ENCODE results near the gene RAB11FIP3. TPM values are rescaled to one million over a fixed set of nuclear protein-coding genes. Genes with fewer than 3 reads are reported as not detected.

The RAB11FIP3 gene
- total and polyA plus RNA-seq, 8 donors, result 22.0 to 67.4 (median 33.2) TPM

- intact Hi-C loops (cut with DNase I), result no loop called here
- Histone ChIP-seq H3K36me3 (no peaks in the 10 kb centered on the region), H3K27me3 (no peaks in the 10 kb centered on the region), H3K4me3 (peak within 1 kb of the TSS; percentile 37 to 54 (median 46)), H3K4me1 (peaks cover 0 to 7% (median 2%) of the 10 kb centered on the region in 3 donors), H3K9me3 (no peaks in the 10 kb centered on the region), H3K27ac (peak within 1 kb of the TSS; percentile 28 to 63 (median 54))
- FAIRE-seq (no peak), ATAC-seq (no peak), DNase-seq (peak in 3 of 6 donors; percentile 17 to 85 (median 57))
- TF ChIP-seq CTCF (IDR thresholded peaks at IDR 0.05), result no peak
- 0 to 5% methylated on average over 18 to 75 of the region's 75 CpGs for WGBS, 2 donors
Observed at GRCh38 chr16:397135-397661, 28.3 kb upstream of the RAB11FIP3 start, which contains the start of gene NME4. Gene NME4, plus strand, starts transcription at chr16:397199. Its CDS starts 24 bp downstream, at chr16:397223.

GRCh38 chr16:397736-398332 lies 27.6 kb upstream of the RAB11FIP3 start:
- peak; percentile 7 to 37 (median 26) for TF ChIP-seq CTCF (IDR thresholded peaks at IDR 0.05)
- WGBS, 2 donors, result 10 to 12% methylated on average over 21 to 29 of the region's 29 CpGs
- peak overlapping the region in 1 of 4 donors; percentile 15 for H3K4me3 ChIP-seq

GRCh38 chr16:398561-399339 lies 26.7 kb upstream of the RAB11FIP3 start:
- no peaks in the 10 kb centered on the region for H3K27me3 ChIP-seq
- no peaks in the 10 kb centered on the region for H3K36me3 ChIP-seq
- intact Hi-C loops (cut with DNase I), result no loop called here
- no peaks in the 10 kb centered on the region for H3K9me3 ChIP-seq
- H3K4me3 ChIP-seq, result no peak overlapping the region
- ATAC-seq, result no peak
- peak overlapping the region in 2 of 4 donors; percentile 17 to 63 for H3K27ac ChIP-seq
- TF ChIP-seq CTCF (IDR thresholded peaks at IDR 0.05), result no peak
- WGBS, 2 donors, result 82% methylated on average over 24 of the region's 24 CpGs
- peak in 2 of 6 donors; percentile 50 to 83 for DNase-seq
- H3K4me1 ChIP-seq, result peaks cover 0 to 7% (median 2%) of the 10 kb centered on the region in 3 donors
- FAIRE-seq, result no peak

More at GRCh38 chr16:397736-398332, 27.6 kb upstream of the RAB11FIP3 start:
- Histone ChIP-seq H3K27me3 (no peaks in the 10 kb centered on the region), H3K4me1 (peaks cover 0 to 7% (median 2%) of the 10 kb centered on the region in 3 donors), H3K9me3 (no peaks in the 10 kb centered on the region), H3K36me3 (no peaks in the 10 kb centered on the region), H3K27ac (peak overlapping the region; percentile 17 to 63 (median 54))
- intact Hi-C loops (cut with DNase I), result no loop called here
- FAIRE-seq (no peak), ATAC-seq (peak; percentile 17 to 52 (median 33)), DNase-seq (peak; percentile 72 to 93 (median 79))

GRCh38 chr16:399340-400019 lies 26.0 kb upstream of the RAB11FIP3 start:
- DNase-seq (no peak), ATAC-seq (no peak), FAIRE-seq (no peak)
- no peak for TF ChIP-seq CTCF (IDR thresholded peaks at IDR 0.05)
- intact Hi-C loops (cut with DNase I), result no loop called here
- Histone ChIP-seq H3K9me3 (no peaks in the 10 kb centered on the region), H3K4me3 (no peak overlapping the region), H3K27me3 (no peaks in the 10 kb centered on the region), H3K4me1 (peaks cover 0 to 7% (median 2%) of the 10 kb centered on the region in 3 donors), H3K36me3 (no peaks in the 10 kb centered on the region), H3K27ac (no peak overlapping the region)
- WGBS, 2 donors, result 83 to 89% methylated on average over 22 of the region's 22 CpGs

All from pancreas (tissue), 10 donors.